SU-DHL-6 (cell line): ENCODE results near the gene FADS6.

Experiments
- EZH2phosphoT487 ChIP-seq: fragments of 200-600 bp; sonication (generic), shearing (Covaris generic); conservative IDR thresholded peaks from 2 replicates; pipeline ENCODE4 v1.6.1; 2018; ENCODE audit warnings: mild to moderate bottlenecking, antibody characterized with exemption, low read length, moderate library complexity, mixed read lengths
- TF ChIP-seq, protein P1 (sequence below): fragments of 200-600 bp; sonication (generic); IDR thresholded peaks from one replicate; pipeline ENCODE4 v1.5.1; 2017; ENCODE audit warnings: antibody characterized with exemption, mild to moderate bottlenecking, low read length, moderate library complexity; ENCODE audit not compliant: insufficient read depth, poor library complexity, severe bottlenecking

DNA sequence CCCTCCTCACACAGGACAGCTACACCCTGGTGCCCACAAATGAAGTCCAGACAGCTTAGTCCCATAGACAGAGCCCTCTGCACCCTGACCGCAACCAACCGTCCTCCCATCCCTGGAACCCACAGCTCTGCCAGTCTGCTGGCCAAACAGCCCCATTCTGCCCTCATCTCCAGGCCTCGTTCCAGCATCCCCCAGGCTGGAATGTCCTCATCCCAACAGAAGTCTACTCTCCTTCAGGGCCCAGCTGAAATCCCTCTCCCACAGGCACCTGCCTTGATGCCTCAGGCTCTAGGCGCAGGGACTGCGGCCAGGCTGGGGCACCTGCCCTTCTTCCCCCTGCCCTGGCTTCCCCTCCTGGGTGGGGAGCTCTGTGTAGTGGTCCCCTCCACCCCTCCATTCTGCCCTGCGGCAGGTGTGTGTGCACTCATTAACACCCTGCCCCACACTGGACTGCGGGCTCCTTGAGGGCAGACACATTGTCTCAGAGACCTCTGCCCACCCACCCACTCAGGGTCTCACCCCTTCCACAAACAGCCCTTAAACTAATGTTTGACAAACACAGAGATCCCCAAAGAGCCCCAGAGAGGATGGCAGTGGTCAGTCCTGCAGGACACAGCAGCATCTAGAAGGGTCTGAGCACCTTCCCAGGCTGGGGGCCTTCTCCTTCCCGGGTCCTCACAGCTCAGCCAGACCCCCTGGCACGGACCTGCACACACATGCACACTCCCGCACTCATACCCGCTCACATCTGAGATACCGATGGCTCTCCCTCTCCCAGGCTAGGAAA lies 34.6 kb downstream of the FADS6 start:
- TF ChIP-seq, protein P1, sequence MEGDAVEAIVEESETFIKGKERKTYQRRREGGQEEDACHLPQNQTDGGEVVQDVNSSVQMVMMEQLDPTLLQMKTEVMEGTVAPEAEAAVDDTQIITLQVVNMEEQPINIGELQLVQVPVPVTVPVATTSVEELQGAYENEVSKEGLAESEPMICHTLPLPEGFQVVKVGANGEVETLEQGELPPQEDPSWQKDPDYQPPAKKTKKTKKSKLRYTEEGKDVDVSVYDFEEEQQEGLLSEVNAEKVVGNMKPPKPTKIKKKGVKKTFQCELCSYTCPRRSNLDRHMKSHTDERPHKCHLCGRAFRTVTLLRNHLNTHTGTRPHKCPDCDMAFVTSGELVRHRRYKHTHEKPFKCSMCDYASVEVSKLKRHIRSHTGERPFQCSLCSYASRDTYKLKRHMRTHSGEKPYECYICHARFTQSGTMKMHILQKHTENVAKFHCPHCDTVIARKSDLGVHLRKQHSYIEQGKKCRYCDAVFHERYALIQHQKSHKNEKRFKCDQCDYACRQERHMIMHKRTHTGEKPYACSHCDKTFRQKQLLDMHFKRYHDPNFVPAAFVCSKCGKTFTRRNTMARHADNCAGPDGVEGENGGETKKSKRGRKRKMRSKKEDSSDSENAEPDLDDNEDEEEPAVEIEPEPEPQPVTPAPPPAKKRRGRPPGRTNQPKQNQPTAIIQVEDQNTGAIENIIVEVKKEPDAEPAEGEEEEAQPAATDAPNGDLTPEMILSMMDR = no peak
- no peak for TF ChIP-seq EZH2phosphoT487
